Measurements from ENCODE around the gene STAT5A. TPM values are rescaled to one million over a fixed set of nuclear protein-coding genes. Genes with fewer than 3 reads are reported as not detected.

Gene STAT5A
- total RNA-seq, 6 experiments from 2014 or later = 4.8 to 11.5 (median 7.7) TPM

DNA sequence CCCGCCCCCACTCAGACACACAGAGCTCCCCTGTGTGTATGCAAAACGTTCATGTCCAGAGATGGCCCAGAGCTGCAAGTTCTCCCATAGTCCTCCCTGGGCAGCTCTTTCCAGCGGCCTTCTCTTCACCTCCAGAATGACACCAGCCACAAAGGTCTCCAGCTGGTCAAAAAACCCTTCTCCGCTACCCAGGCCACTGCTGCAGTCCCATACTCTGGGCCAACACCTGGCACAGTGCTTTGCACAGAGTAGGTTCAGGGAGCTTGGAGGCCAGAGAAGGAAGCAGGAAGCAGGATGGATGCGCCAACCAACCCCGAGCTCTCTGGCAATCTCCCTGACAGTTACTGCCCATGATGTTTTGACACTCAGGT lies 11.0 kb upstream of the STAT5A start:
- peak; percentile 10 to 48 (median 34) for ATAC-seq
- Histone ChIP-seq H3K4me3 (peak overlapping the region in 1 of 3 donors; percentile 90), H3K36me3 (no peaks in the 10 kb centered on the region)

DNA sequence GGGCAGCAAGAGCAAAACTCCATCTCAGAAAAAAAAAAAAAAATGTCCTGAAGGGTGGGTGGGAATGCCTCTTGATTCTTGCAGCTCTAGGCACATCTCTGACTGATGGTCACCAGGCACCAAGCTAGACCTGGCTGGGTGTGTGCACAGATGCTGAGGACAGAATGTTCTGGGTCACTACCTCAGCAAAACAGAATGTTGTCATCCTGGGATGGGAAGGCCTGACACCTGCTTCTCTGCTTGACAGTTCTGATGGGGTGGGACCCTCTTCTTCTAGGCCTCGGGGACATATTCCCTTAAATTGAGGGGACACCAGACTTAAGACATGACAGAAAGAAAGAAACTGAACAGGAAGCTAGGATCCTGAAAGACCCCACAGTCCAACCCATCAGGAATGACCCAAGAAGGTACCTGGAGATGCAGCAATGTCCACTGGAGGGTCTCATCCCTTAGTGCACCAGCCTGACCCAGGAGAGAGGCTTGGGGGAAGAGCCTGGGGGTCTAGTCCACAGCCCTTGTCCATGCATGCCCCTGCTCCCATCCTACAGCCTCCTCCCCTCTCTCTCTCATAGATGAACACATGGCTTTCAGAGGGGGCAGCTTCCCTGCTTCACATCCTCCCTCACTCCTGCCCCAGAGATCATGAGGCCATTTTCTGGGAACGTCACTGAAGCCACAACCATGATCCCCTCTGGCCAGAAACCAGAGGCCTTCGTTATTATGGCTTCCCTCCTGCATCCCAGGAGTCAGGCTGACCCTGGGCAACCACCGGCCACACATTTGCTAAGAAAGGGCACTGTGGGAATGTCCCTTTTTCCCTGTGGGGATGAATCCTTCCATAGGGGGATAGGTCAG lies 8.3 kb upstream of the STAT5A start:
- Histone ChIP-seq H3K9me3 (no peaks in the 10 kb centered on the region), H3K36me3 (no peaks in the 10 kb centered on the region), H3K4me1 (peaks cover 0 to 8% (median 1%) of the 10 kb centered on the region in 4 donors), H3K27ac (no peak overlapping the region), H3K27me3 (no peaks in the 10 kb centered on the region), H3K4me3 (no peak overlapping the region)
- peak in 1 of 3 donors; percentile 35 for DNase-seq
- intact Hi-C loops (cut with DNase I) = no loop called here
- TF ChIP-seq, protein P1, sequence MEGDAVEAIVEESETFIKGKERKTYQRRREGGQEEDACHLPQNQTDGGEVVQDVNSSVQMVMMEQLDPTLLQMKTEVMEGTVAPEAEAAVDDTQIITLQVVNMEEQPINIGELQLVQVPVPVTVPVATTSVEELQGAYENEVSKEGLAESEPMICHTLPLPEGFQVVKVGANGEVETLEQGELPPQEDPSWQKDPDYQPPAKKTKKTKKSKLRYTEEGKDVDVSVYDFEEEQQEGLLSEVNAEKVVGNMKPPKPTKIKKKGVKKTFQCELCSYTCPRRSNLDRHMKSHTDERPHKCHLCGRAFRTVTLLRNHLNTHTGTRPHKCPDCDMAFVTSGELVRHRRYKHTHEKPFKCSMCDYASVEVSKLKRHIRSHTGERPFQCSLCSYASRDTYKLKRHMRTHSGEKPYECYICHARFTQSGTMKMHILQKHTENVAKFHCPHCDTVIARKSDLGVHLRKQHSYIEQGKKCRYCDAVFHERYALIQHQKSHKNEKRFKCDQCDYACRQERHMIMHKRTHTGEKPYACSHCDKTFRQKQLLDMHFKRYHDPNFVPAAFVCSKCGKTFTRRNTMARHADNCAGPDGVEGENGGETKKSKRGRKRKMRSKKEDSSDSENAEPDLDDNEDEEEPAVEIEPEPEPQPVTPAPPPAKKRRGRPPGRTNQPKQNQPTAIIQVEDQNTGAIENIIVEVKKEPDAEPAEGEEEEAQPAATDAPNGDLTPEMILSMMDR (IDR thresholded peaks at IDR 0.05) = no peak
- TF ChIP-seq POLR2A (IDR thresholded peaks at IDR 0.05) = no peak
- no peak for ATAC-seq
- 100% methylated on average over 2 of the region's 4 CpGs for whole genome bisulfite sequencing (ENCODE audit: insufficient coverage, low coverage, low lambda C conversion rate, missing lambda C conversion rate)

More for the DNA sequence above, 11.0 kb upstream of the STAT5A start:
- Histone ChIP-seq H3K4me1 (peaks cover 0 to 22% (median 7%) of the 10 kb centered on the region in 4 donors), H3K27ac (peak overlapping the region; percentile 98 to 99 (median 98)), H3K9me3 (no peaks in the 10 kb centered on the region), H3K27me3 (no peaks in the 10 kb centered on the region)
- 50% methylated on average over 3 of the region's 6 CpGs for WGBS (ENCODE audit: insufficient coverage, low coverage, low lambda C conversion rate, missing lambda C conversion rate)
- no peak for DNase-seq
- intact Hi-C loops (cut with DNase I) = no loop called here
- no peak for TF ChIP-seq POLR2A (IDR thresholded peaks at IDR 0.05)
- TF ChIP-seq, protein P1 (IDR thresholded peaks at IDR 0.05) = no peak

DNA sequence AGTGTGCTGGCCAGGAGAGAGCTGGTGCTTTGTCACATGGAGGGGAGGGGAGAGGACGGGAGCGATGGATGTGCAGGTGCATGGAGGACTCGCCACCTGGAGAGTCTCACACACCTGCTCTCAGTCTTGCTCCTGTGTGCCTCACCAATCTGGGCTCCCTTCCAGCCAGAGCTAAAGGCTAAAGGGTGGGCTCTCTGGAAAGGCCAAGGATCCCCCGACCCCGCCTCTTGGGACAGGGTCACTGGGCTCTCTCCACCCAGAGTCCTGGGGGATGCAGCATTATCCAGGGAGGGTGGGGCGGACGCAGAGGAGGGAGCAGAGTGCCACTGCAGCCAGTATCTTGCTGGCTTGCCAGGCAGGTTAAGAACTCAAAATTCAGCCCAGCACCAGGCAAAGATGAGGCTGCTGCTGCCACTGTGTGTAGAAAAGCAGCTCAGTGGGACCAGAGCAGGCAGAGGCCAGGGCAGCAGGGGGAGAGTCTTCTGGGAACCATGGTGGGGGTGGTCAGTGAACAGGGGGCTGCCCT lies 6.7 kb upstream of the STAT5A start:
- peak in 1 of 3 donors; percentile 43 for DNase-seq

DNA sequence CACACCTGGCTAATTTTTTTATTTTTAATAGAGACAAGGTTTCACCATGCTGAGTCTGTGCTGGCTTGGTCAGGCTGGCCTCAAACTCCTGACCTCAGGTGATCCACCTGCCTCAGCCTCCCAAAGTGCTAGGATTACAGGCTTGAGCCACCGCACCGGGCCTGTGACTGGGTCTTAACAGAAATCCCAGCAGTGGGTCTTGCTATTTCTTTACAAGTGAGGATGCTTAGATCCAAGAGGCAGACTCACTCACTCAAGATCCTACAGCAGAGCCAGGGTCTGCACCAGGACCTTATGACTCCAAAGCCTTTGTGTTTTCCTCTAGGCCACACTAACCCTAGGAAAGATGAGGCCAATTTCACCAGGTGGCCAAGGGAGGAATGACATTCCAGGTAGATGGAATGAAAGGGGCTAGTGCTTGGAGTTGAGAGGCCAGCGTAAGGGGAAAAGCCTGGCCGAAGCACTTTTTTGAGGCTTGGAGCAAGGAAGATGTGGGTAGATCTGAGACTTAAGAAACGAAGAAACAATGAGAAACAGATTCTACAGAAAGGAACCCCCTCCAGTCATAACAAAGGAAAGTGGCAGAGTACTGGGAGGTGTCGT lies 5.7 kb upstream of the STAT5A start:
- H3K4me3 ChIP-seq = no peak overlapping the region
- WGBS (ENCODE audit: insufficient coverage, low coverage, low lambda C conversion rate, missing lambda C conversion rate) = 85% methylated on average over 4 of the region's 6 CpGs
- no peak overlapping the region for H3K27ac ChIP-seq
- H3K4me1 ChIP-seq = peaks cover 0 to 6% (median 2%) of the 10 kb centered on the region in 4 donors
- H3K9me3 ChIP-seq = no peaks in the 10 kb centered on the region
- no peaks in the 10 kb centered on the region for H3K27me3 ChIP-seq
- no peak for TF ChIP-seq POLR2A (IDR thresholded peaks at IDR 0.05)
- peak in 1 of 3 donors; percentile 28 for DNase-seq
- intact Hi-C loops (cut with DNase I) = no loop called here
- no peaks in the 10 kb centered on the region for H3K36me3 ChIP-seq
- ATAC-seq = no peak

More for the DNA sequence above, 6.7 kb upstream of the STAT5A start:
- Histone ChIP-seq H3K27ac (no peak overlapping the region), H3K27me3 (no peaks in the 10 kb centered on the region), H3K4me1 (peaks cover 0 to 4% (median 0%) of the 10 kb centered on the region in 4 donors), H3K36me3 (no peaks in the 10 kb centered on the region), H3K9me3 (no peaks in the 10 kb centered on the region), H3K4me3 (no peak overlapping the region)
- TF ChIP-seq, protein P1 (IDR thresholded peaks at IDR 0.05) = no peak
- no peak for TF ChIP-seq POLR2A (IDR thresholded peaks at IDR 0.05)
- intact Hi-C loops (cut with DNase I) = no loop called here
- 76% methylated on average over 3 of the region's 7 CpGs for WGBS (ENCODE audit: insufficient coverage, low coverage, low lambda C conversion rate, missing lambda C conversion rate)
- no peak for ATAC-seq
